Measurements from ENCODE around the gene AK1.
"Not testable (repeated sequence)": the region's sequence is repeated elsewhere in the genome, so short reads cannot be mapped to it uniquely, and the experiment has no call there.

Gene AK1

GRCh38 chr9:127850286-127850830 lies 27.1 kb downstream of the AK1 start:
- peak overlapping the region in 1 of 2 donors; percentile 1 for H3K4me3 ChIP-seq (replicated peaks in 1 of 2; ENCODE audit: low read depth in 2 of 2, low read length in 2 of 2)
- DNase-seq (ENCODE audit: low read depth in 2 of 2), result no peak

GRCh38 chr9:127848756-127849504 lies 28.5 kb downstream of the AK1 start:
- no peak for TF ChIP-seq CTCF (IDR thresholded peaks at IDR 0.05; ENCODE audit: low read depth, low read length)
- DNase-seq (ENCODE audit: low read depth in 2 of 2), result no peak
- no peak overlapping the region for H3K4me3 ChIP-seq (replicated peaks in 1 of 2; ENCODE audit: low read depth in 2 of 2, low read length in 2 of 2)

More at GRCh38 chr9:127850286-127850830, 27.1 kb downstream of the AK1 start:
- TF ChIP-seq CTCF (IDR thresholded peaks at IDR 0.05; ENCODE audit: low read depth, low read length), result no peak

GRCh38 chr9:127847833-127848755 lies 29.4 kb downstream of the AK1 start:
- H3K4me3 ChIP-seq (replicated peaks in 1 of 2; ENCODE audit: low read depth in 2 of 2, low read length in 2 of 2), result no peak overlapping the region
- no peak for DNase-seq (ENCODE audit: low read depth in 2 of 2)
- TF ChIP-seq CTCF (IDR thresholded peaks at IDR 0.05; ENCODE audit: low read depth, low read length), result no peak

- TF ChIP-seq CTCF (IDR thresholded peaks at IDR 0.05; ENCODE audit: low read depth, low read length), result no peak
- peak in 1 of 2 donors; percentile 54 for DNase-seq (ENCODE audit: low read depth in 2 of 2)
- H3K4me3 ChIP-seq (replicated peaks in 1 of 2; ENCODE audit: low read depth in 2 of 2, low read length in 2 of 2), result no peak overlapping the region
These were observed 30.3 kb downstream of the AK1 start for GRCh38 chr9:127847178-127847510.

GRCh38 chr9:127846443-127847177 lies 30.9 kb downstream of the AK1 start:
- no peak for TF ChIP-seq CTCF (IDR thresholded peaks at IDR 0.05; ENCODE audit: low read depth, low read length)
- H3K4me3 ChIP-seq (replicated peaks in 1 of 2; ENCODE audit: low read depth in 2 of 2, low read length in 2 of 2), result no peak overlapping the region
- peak in 1 of 2 donors; percentile 45 for DNase-seq (ENCODE audit: low read depth in 2 of 2)

GRCh38 chr9:127845619-127846018 lies 31.9 kb downstream of the AK1 start:
- DNase-seq (ENCODE audit: low read depth in 2 of 2); H3K4me3 ChIP-seq (replicated peaks in 1 of 2; ENCODE audit: low read depth in 2 of 2, low read length in 2 of 2): not testable (repeated sequence)
